ENCODE results near the gene BBS7.

DNA sequence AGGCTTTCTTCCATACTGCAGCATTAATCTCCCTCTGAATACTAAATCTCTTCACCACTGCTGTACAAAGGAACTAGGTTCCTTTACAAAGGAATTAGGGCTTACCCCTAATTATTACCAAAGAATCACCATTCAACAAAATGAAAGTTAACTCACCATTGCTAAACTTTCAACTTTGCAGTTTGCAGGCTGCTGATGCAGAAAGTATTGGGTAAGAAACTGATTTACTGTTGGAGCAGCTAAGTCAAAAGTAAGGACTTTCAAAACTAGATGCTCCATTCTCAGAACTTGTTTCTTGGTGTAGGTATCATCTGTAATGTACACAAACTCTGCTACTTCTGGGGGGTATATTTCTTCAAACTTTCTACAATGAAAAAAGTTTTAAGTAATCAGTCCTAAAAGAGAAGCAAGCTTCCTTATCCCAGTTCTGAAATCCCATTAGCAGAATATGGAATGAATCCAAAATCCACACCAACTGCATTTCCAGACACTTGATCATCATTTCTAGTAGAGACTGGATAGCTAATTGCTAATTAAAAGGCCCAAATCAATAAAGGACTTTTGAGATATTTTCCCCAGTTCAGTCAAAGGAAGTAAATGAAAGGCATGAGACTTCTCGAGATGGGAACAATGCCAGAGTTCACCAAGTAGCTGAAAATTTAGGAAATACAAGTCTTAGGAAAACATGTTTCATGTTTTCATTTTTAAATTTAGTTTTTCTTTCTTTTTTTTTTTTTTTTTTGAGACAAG lies 50.9 kb downstream of the BBS7 start:
- TF ChIP-seq RARB (CRISPR knock-in tag; IDR thresholded peaks at IDR 0.05) (no peak), CSDC2 (CRISPR knock-in tag; IDR thresholded peaks at IDR 0.05) (no peak), TOX (CRISPR knock-in tag; IDR thresholded peaks at IDR 0.05; ENCODE audit: borderline replicate concordance) (no peak), SNAI2 (CRISPR knock-in tag; IDR thresholded peaks at IDR 0.05) (no peak), ZFP30 (CRISPR knock-in tag; IDR thresholded peaks at IDR 0.05) (no peak), ISL1 (CRISPR knock-in tag; IDR thresholded peaks at IDR 0.05) (peak; percentile 33; the same call in 1 of the 2 replicates), CREB5 (CRISPR knock-in tag; IDR thresholded peaks at IDR 0.05; ENCODE audit: low read depth) (no peak), PATZ1 (CRISPR knock-in tag; IDR thresholded peaks at IDR 0.05; ENCODE audit: borderline replicate concordance) (no peak), PPARA (CRISPR knock-in tag; IDR thresholded peaks at IDR 0.05; ENCODE audit: borderline replicate concordance) (no peak), BACH2 (CRISPR knock-in tag; IDR thresholded peaks at IDR 0.05; ENCODE audit: borderline replicate concordance) (no peak), ZFP3 (CRISPR knock-in tag; IDR thresholded peaks at IDR 0.05) (no peak), ZC3H10 (CRISPR knock-in tag; IDR thresholded peaks at IDR 0.05) (no peak), GLIS3 (CRISPR knock-in tag; IDR thresholded peaks at IDR 0.05) (no peak), ARNTL (CRISPR knock-in tag; IDR thresholded peaks at IDR 0.05; ENCODE audit: borderline replicate concordance, low read depth) (no peak)
